Measurements from ENCODE around the gene CAPZB.
"Not testable (repeated sequence)": the region's sequence is repeated elsewhere in the genome, so short reads cannot be mapped to it uniquely, and the experiment has no call there.

Gene CAPZB

GRCh38 chr1:19497443-19497842 is 12.1 kb upstream of the CAPZB start:
- not testable (repeated sequence) for DNase-seq (ENCODE audit: low read depth)

GRCh38 chr1:19496527-19496874 is 11.2 kb upstream of the CAPZB start:
- no peak for DNase-seq (ENCODE audit: low read depth)

- no peak for DNase-seq (ENCODE audit: low read depth)
These were observed 10.6 kb upstream of the CAPZB start for GRCh38 chr1:19495799-19496526.

GRCh38 chr1:19495000-19495656 is 9.8 kb upstream of the CAPZB start:
- no peak for DNase-seq (ENCODE audit: low read depth)

- DNase-seq (ENCODE audit: low read depth) = no peak
These were observed 8.2 kb upstream of the CAPZB start for GRCh38 chr1:19493547-19493946.

- no peak for DNase-seq (ENCODE audit: low read depth)
These were observed 4.7 kb upstream of the CAPZB start for GRCh38 chr1:19489996-19490395.

- DNase-seq (ENCODE audit: low read depth) = no peak
These were observed 2.8 kb upstream of the CAPZB start for GRCh38 chr1:19488136-19488535.

- DNase-seq (ENCODE audit: low read depth) = no peak
These were observed 459 bp downstream of the CAPZB start for GRCh38 chr1:19484798-19485361.

- no peak for DNase-seq (ENCODE audit: low read depth)
These were observed 971 bp downstream of the CAPZB start for GRCh38 chr1:19484338-19484797.

- no peak for DNase-seq (ENCODE audit: low read depth)
These were observed 1.6 kb downstream of the CAPZB start for GRCh38 chr1:19483691-19484090.

GRCh38 chr1:19483261-19483660 is 2.1 kb downstream of the CAPZB start:
- DNase-seq (ENCODE audit: low read depth) = no peak

- no peak for DNase-seq (ENCODE audit: low read depth)
These were observed 3.4 kb downstream of the CAPZB start for GRCh38 chr1:19481826-19482398.

GRCh38 chr1:19480282-19480681 is 5.1 kb downstream of the CAPZB start:
- no peak for DNase-seq (ENCODE audit: low read depth)

GRCh38 chr1:19479351-19480120 is 5.8 kb downstream of the CAPZB start:
- DNase-seq (ENCODE audit: low read depth) = no peak

- DNase-seq (ENCODE audit: low read depth) = no peak
These were observed 7.0 kb downstream of the CAPZB start for GRCh38 chr1:19478322-19478721.

- DNase-seq (ENCODE audit: low read depth) = no peak
These were observed 7.8 kb downstream of the CAPZB start for GRCh38 chr1:19477284-19478249.

GRCh38 chr1:19476450-19477190 is 8.7 kb downstream of the CAPZB start:
- DNase-seq (ENCODE audit: low read depth) = peak; percentile 67

GRCh38 chr1:19475296-19475695 is 10.0 kb downstream of the CAPZB start:
- no peak for DNase-seq (ENCODE audit: low read depth)

- no peak for DNase-seq (ENCODE audit: low read depth)
These were observed 13.2 kb downstream of the CAPZB start for GRCh38 chr1:19472174-19472573.

- no peak for DNase-seq (ENCODE audit: low read depth)
These were observed 16.3 kb downstream of the CAPZB start for GRCh38 chr1:19469004-19469403.

Data from T-helper 22 cell (primary cell).